Hematopoietic multipotent progenitor cell treated with erythropoietin and hydrocortisone succinate and interleukin-3 and kit ligand, for 8 days (in vitro differentiated cells): ENCODE data around the gene MBLAC2.

Experiments
- DNase-seq: peaks from one replicate; pipeline ENCODE4 v3.0.0-alpha.2; 2015

The MBLAC2 gene

DNA sequence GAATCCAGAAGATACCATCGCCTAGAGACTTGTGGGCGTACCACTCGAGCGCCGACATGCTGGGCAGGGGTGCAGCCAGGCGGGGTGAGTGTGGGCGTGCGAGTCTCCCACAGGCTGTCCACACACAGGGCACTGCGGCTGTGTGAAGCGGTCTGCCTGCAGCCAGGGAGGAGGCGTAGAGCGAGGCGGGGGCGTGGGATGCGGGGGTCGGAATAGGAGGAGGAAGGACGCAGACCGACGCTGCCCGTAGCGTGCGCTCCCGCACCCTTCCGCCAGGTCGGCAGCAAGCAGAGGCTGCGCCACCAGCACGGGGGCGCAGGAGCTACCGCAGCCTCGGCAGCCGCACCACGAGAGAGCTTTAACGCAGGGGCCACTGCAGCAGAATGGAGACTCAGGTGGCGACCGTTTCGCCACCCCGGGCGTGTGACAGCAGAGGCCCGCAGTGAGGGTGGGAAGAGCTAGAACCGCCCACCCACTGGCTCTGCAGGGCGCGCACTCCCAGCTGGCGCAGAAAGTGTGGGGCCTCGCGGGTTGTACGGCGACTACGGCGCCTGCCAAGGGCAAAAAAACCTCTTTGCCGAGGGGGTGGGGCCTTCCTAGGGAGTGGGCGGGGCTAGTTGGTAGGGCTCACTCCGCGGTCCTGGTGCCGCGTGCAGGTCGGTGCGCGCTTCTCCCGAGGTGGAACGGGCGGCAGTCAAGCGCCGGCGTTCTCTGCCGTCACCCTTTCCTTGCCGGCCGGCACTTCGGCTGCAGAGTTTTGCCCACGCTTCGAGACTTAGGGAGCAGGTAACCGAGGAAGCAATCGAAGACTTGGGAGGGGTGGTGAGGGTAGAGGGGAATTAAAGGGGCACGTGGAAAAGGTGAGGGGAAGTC lies at the start of gene MBLAC2, which contains the start of gene POLR3G:
Gene MBLAC2 (minus strand): TSS at position 537 of the 873 bp plus-strand sequence. CDS start 479 bp downstream, at position 58.
Gene POLR3G (plus strand): TSS at position 630 of the 873 bp plus-strand sequence. CDS start 10,704 bp downstream, outside the sequence.
- peak; percentile 92 for DNase-seq

DNA sequence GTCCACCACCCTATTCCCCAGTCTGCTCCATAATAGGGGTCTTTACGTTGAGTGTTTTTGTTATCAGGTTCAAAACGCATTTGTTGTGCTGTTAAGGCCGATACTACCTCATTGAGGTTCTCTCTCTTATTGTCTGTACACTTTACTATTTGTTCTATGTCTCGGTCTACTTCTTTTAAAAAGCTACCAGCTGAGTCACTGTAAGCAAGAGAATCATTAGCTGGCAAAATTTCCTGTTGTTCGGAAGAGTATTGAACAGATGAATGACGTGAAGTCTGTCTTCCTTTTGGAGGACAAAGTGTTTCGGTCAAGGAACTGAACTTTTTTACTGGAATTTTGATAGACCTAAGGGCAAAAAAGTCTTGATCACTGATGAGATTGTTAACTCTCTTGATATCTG lies 44.5 kb upstream of the MBLAC2 start:
- no peak for DNase-seq

DNA sequence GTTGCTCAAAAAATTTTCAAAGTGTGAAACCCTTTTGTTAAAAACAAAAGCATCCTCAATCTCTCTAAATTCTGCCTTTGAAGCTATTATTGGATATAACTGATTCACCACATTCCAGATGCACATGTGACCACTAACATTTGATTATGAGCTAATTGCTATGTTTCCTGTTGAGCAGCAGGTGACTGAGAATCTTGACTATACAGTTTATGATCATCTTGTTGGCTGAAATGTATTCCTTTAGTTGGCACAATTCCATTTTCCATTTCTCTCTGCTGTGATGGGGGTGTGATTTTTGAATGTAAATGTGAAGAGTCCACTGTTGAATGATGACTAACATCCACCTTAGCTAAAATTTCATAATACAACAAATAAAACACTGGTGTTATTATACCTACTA lies 44.1 kb upstream of the MBLAC2 start:
- no peak for DNase-seq

DNA sequence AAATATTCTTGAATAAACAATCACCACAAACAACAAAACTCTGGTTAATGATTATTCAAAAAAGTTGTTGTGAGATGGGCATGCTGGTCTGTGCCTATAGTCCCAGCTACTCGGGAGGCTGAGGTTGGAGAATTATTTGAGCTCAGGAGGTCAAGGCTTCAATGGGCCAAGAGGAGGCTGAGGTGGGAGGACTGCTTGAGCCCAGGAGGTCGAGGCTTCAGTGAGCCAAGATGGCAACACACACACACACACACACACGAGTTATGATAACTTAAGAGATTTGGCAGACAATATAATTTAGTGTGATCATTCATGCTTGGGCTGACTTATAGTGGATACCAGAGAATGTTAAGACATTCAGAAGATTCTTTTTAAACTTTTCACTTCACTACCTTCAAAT lies 39.9 kb upstream of the MBLAC2 start:
- DNase-seq: no peak

DNA sequence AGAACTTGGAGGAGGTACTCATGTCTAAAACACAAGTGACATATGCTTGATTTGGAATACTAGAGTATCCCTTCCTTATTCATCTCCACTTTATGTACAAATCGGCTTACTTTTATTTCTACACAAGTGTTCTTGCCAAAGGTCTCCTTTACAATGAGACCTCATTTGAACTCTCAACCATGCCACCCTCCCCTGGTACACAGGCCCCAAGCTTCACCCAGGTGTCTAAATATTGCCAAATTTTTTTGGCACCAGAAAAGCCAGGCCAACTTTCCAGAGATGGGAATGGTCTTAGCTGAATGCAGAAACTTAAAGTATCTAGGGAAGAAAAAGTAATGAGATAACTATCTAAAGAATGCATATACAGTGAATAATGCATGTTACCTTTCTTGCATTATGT lies 35.9 kb upstream of the MBLAC2 start:
- no peak for DNase-seq

DNA sequence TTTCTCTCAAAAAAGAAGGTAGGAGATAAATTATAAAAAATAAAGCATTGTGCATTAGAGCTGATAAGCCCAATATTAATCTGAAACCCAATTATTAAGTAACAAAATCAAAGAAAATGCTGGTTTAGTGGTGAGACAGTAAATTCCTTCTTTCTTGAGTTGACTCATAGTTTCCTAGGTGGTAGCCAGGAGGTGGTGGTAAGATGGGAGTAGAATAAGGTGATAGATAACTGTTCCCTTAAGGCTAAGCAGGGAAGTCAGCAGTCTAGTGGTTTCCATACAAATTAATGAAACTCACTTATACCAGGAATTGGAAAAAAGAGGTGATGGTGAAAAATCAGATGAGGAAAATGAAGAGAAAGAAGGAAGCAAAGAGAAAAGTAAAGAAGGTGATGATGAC lies 31.6 kb upstream of the MBLAC2 start:
- DNase-seq: no peak

DNA sequence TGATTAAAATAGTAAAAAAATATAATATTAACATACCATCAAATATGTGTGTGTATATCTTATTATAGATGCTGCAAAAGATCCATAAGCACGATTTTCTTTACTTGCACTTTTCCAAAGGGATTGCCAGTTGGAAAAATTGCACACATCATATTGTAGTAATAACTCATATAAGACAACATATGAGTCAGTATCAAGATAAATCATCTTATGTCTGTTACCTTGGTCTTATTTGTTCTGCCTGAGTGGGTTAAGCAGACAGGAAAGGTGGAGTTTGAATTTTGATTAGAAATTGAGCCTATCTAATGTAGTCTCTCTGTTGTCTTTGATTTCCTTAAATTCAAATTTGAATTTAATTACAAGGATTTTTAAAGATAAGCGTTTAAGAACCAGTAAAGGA lies 30.2 kb upstream of the MBLAC2 start:
- no peak for DNase-seq

DNA sequence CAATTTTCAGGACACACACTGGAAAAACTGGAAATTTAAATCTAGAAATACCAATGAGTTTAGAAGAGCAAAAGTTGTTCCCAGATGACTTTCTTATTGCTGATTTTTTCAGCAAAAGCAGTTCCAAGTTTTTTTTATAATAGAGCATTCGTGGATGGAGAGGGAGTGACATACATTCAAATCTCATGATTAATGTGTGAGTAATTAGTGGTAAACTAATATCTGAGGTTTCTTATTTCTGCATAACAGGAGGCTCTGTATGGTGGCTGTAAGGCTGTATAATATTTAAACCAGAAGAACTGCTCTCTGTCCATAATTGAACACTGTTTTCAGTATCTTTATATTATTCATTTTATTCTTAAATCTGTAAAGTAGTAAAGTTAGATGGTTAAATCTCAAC lies 29.0 kb upstream of the MBLAC2 start:
- DNase-seq: no peak

DNA sequence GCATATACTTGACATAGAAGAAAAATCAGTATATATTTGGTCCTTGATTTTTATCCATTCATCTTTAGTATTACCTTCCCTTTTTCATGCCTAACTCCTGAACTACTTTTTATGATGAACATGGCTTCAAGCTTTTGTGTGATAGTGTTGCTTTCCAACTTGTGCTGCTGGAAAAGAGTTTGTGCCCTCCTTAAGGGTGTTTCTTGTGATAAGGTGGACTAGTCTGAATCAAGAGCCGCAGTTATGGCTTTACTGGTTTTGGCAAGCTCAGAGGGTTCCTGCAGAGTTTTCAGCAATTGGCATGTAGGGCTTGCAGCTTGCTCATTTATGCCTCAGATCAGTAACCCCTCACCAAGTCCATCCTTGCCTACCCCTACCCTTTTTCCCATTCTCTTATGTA lies 20.6 kb upstream of the MBLAC2 start:
- peak; percentile 82 for DNase-seq

DNA sequence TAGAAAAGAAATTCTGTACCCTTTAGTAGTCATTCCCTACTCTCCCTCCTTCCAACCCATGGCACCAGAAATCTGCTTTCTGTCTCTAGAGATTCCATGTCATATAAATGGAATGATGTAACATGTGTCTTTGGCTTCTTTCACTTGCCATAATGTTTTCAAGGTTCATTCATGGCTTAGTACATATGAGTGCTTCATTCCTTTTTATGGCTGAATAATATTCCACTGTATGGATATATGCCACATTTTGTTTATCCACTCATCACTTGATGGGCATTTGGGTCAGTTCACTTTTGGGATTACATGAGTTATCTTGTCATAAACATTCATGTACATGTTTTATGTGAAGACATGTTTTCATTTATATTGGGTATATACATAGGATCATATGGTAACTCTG lies 19.5 kb upstream of the MBLAC2 start:
- no peak for DNase-seq

DNA sequence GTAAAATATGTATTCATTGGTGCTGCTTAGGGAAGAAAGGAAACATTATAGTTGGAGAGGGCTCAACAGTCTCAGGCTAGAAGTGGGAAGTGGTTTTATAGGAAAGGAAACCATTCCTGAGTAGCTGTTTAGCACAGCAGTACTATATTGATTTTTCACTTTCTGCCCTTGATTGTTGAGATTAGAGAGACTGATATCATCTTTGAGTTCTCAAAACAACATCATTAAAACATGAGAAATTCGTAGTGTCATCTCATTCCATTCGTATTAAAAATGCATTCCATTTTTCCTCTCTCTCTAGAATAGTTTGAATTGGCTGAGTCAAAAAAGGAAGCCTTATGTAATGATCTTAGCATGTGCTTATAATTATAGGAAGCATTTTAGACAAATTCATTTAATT lies 14.2 kb upstream of the MBLAC2 start:
- DNase-seq: no peak

DNA sequence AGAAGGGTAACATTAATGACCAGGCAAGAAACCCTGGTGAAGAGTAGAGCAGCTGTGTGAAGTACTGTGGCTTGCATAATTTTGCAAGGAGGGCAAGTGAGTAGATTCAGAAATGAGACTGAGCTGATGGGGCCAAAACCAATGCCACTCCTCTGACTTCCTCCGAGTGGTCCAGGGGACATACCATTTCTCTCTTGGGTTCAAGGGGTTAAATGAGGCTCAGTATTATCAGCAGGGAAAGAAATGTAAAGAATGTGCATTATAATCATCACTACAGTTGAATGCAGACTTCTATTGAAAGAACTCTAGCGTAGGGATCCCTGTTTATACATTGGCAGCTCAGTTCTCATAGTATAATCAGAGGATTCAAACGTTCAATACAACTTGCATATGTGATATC lies 10.0 kb upstream of the MBLAC2 start:
- DNase-seq: no peak

DNA sequence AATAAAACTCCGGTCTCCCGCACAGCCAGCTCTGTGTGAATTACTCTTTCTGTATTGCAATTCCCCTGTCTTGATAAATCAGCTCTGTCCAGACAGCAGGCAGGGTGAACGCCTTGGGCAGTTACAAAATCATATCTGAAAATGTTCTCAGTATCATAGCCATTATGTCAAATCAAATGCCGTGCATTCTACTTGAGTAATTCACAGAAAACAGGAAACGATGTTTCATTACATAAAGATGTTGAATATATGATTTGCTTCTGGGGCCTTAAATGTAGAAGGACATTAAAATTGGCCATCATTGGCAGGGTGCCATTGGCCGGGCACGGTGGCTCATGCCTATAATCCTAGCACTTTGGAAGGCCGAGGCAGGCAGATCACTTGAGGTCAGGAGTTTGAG lies 8.6 kb upstream of the MBLAC2 start:
- DNase-seq: no peak

DNA sequence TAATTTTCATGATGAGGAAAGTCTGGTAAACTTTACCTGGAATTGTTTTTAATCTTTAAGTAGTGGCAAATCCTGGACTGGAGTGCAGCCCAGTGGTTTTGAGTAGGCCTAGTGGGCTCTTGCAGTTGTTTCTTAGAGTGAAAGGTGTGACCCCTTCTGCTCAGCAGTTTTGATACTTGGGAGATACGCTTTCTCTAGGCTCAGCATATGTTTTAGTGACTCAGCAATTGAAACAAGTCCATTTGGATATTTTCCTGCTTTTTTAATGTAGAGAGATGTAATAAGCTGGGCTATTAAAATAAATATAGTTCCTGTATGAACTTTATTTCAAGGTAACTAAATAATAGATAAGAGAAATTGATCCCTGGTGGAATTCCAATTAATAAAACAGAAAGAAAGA lies 6.1 kb upstream of the MBLAC2 start:
- DNase-seq: no peak

DNA sequence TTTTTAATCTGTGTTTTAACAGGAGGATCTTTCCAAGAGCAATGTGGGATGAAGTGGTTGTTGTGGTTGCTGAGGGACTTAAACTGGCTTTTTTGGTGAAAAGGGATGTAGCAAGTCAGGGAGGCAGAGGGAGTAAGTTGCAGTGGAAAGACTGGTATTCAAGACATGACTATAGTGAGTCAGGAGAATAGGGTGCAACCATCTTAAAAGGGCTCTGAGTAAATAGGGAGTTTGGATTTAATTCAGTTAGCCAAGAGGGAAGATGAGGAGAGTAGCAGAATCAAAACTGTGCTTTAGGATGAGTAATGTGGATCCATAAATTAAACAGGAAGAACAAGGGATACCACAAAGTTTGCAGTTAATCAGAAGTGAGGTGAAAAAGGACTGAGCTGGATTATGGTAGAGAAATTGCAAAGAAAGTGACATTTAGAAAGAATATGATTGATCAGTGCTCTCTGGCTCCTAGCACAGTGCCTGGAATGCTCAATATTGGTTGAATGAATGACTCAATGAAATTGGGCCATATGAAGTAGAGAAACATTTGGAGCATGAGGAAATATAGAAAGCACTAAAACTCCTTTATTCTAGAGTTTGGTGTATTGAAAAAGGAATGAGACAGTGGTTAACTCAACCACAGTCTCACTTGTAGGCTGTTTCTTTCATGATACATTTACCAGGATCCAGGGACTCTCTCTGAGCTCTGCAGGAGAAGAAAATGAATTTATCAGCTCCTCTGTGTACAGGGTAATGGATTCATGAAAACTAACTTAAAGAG lies 5.2 kb upstream of the MBLAC2 start:
- DNase-seq: no peak

DNA sequence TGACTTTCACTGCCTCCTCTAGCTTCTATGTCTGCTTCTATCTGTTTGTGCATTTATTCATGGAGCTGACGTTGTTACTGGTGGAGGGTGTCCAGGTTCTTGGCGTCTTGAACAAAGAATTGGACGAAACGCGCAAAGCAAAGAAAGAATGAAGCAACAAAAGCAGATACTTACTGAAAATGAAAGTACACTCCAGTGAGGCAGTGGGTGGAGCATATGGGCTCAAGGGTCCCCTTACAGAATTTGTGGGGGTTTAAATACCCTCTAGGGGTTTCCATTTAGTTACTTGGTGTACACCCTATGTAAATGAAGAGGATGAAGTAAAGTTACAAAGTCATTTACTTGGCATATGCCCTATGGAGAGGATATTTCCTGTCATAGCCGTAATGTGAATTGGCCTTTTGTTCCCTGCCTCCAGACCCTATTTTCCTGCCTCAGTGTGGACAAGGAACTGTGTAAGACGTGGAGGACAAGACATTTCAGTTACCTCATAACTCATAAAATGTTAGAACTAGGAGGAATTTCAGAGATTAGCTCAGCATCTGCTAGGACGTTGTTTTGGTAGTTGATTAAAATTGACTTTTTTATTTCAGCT lies 3.1 kb upstream of the MBLAC2 start:
- no peak for DNase-seq

DNA sequence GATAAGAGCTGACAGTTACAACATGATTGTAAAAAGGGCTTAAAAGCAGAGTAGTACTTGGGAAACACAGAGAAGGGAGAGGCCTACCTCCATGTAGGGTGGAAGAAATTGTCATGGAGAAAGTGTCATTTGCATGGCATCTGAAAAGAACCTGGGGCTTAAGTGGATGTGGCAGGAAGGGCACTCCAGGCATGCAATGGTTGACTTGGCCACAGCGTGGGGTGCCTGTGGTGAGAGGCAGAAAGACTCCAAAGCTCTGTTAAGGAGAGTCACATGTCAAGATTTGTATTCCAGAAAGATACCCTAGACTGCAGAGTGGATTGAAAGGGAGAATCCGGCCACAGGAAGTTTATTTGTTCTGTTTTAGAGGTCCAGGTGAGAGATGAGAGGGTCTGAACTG lies 2.5 kb upstream of the MBLAC2 start:
- DNase-seq: no peak

DNA sequence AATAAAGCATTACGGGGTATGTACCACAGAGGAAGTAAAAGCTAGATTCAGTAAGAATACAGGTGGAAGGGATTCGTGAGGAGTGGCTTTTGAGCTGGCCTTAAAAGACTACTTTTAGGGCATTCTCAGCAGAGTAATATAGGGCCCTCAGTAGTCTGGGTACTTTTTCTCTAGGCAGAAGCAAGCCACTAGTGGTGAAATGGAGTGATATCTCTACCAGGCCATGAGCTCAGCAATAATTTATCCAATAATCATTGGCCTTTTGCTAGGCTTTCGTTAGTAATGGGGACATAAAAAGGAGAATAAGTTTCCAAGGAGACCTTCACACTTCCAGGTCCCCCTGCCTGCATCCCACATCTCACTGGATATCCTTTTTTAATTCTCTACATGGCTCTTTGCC lies 1.8 kb upstream of the MBLAC2 start:
- peak; percentile 59 for DNase-seq

DNA sequence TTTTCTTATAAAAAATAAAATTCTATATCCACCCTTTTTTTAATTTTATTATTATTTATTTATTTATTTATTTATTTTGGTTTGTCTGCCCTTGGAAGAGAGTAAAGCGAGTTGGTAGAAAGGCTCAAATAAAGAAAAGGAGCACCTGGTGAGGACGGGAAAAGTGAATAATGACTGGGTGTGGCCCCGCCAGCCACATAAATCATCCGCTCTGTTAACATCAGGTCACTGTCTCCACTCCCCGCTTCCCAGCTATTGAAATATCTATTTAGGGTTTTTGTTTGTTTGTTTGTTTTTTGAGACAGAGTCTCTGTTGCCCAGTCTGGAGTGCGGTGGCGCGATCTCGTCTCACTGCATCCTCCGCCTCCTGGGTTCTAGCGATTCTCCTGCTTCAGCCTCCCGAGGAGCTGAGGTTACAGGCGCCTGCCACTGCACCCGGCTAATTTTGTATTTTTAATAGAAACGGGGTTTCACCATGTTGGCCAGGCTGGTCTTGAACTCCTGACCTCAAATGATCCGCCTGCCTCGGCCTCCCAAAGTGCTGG lies 937 bp upstream of the MBLAC2 start:
- no peak for DNase-seq

DNA sequence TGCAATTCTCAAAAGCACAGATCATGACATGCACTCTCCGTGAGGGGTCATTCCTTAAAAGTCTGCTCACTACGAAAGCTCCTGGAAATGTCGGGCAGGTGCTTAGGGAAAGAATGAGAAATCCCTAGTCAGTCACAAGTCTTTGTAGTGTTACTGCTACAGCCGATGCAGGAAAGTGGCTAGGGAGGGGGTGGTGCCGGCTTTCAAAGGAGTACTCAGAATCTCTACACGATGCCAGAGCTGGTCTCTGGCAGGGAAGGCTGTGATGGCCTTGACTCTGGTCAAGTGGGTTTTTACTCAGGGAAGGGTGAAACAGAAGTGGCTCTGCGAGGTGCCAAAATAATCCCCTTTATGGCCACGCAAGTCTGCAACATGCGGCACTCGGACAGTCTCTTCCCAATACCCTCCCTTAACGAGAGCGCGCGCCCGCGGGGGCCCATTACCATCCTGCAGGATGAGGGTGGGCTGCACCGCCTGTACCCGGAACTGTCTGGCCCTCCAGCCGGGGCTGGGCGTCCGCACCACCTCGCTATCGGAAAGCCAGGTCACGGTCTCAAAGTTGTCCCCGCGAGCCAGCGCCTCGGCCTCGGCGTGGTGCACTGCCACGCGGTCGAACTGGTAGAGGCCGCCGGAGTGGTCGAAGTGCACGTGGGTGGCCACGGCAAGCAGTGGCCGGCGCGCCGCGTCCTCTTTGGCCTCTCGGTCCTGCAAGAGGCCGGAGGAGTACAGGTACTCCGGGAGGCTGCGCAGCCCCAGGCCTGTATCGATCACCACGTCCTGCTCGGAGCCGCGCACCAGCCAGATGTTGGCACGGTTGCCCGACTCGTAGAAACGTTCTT lies 956 bp downstream of the MBLAC2 start:
- peak; percentile 46 for DNase-seq

DNA sequence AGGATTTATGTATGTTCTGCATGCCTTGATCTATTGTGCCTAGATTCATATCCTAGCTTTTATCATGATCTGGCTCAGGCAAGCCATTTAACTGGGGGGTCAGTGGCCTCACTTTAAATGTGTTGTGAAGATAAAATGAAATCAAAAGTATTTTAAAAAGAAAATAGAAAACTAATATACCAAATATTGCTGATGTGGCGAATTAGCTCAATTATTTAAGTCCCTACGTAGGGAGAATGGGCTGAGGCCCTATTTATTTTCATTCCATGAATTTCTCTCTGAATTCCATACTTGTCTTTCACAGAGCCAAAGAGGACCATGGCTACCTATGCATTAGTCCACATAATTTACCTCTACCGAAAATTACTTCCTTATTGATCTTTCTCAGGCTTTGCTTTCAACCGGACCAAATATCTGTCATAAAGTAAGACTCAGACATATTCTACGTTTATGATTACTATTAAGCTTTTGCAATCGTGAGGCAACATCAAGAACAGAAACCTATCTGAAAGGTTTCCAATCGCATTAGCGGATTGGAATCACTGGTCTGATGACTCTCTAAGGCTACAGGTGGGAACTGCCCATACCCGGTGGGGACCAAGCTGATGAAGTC lies 1.7 kb downstream of the MBLAC2 start:
- DNase-seq: no peak

DNA sequence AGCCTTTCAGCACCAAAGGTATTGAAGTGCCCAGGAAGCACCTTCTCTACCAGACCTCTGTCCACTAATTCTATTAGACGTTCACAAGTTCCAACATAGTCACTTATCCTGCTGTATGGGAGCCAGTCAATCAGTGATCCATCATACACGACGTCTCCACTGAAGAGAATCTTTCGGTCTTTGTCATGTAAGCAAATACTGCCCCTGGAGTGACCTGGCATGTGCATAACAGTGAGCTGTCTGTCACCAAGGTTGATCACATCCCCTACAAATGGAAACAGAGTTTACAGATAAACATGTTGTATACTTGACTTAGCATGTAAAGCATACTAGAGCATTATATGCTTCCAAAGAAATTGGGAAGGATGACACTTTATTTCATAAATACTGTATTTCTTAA lies 13.3 kb downstream of the MBLAC2 start:
- no peak for DNase-seq
